GM21423 (cell line): ENCODE results near the gene KERA.
"Not testable (repeated sequence)": the region's sequence is repeated elsewhere in the genome, so short reads cannot be mapped to it uniquely, and the experiment has no call there.

Experiments
- ATAC-seq: cut with Tn5 transposase; IDR thresholded peaks from one replicate; pipeline ENCODE4 v1.9.1; 2021; ENCODE audit warnings: mild to moderate bottlenecking, moderate library complexity; ENCODE audit not compliant: unreplicated experiment

Gene KERA, protein sequence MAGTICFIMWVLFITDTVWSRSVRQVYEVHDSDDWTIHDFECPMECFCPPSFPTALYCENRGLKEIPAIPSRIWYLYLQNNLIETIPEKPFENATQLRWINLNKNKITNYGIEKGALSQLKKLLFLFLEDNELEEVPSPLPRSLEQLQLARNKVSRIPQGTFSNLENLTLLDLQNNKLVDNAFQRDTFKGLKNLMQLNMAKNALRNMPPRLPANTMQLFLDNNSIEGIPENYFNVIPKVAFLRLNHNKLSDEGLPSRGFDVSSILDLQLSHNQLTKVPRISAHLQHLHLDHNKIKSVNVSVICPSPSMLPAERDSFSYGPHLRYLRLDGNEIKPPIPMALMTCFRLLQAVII

GRCh38 chr12:91057368-91058165 lies at the start of gene KERA:
Gene KERA, minus strand, starts transcription at chr12:91058024. Its CDS starts 1,743 bp downstream, at chr12:91056281.
- ATAC-seq: no peak

DNA sequence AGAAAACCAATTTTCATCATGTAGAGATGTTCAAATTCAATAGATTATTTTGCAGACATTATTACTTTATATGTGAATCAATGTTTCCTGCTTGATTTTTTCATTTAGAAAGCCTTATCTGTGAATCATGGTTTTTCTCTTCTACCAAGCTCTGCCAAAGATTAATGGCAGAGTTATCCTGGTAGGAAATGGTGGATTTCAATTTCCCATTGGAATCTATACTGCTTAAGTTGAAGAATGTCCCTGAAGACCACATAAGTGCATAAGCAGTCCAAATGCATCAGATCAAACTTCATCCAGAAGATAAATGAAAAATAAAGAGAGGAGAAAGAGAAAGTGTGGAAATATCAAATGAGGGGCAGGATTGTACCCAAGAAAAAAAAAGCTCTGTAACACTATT lies 48.5 kb upstream of the KERA start:
- ATAC-seq: no peak

DNA sequence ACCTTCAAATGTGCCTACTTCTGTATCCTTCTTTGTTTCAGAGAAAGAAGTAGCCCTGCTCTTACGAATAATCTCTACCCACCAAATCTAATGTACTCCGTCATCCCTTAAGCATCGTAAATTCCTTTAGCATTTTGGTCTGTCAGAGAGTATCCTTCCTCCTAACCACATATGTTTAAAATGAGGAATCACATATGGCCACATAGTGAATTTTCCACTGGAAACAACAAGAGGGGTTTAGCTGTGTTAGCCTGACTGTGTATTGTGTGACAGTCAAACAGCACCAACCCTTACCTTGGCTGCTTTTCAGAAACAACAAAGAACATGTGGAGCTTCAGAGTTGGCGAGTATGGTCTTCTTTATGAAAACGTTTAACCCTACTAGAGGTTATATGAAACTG lies 48.0 kb upstream of the KERA start:
- ATAC-seq: no peak

GRCh38 chr12:91104812-91105466 lies 47.1 kb upstream of the KERA start:
- ATAC-seq: no peak

GRCh38 chr12:91103624-91104023 lies 45.8 kb upstream of the KERA start:
- no peak for ATAC-seq

DNA sequence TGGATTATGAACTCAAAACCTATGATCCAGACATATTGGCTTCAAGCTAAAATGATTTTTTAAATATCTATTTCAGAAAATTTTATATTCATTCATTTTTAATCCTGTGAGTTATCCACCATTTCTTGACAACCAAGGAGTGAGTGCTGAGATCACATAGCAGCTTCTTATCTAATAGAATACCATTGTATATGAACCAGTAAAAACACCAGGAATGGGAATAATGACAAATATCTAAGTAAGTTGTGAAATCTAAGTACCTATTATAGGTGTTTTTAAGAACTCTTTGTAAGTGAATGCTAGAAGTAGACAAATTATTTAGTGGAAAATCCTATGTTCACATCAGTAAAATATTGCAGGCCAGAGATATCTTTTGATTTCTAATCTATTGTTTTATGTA lies 45.3 kb upstream of the KERA start:
- ATAC-seq: no peak

- ATAC-seq: no peak
These were observed 43.1 kb upstream of the KERA start for GRCh38 chr12:91100906-91101305.

GRCh38 chr12:91099836-91100235 lies 42.0 kb upstream of the KERA start:
- ATAC-seq: no peak

DNA sequence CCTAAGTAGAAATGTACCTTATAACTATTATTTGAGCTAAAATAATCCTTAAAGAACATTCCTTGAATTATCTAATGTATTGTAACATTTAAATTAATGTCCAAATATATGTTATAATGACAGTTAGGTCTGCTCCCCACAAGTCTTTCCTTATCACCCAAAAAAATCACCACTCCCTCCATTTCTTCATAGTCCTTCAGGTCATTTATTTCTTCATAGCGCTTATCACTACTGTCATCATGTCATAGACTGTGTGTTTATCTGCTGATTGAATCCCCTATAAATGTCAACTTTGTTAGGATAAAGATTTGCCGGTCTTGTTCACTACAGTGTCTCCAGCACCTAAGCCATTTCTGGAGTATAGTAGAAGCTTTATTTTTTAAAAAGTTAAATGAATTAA lies 41.5 kb upstream of the KERA start:
- ATAC-seq: no peak

- ATAC-seq: no peak
These were observed 41.1 kb upstream of the KERA start for GRCh38 chr12:91098941-91099340.

- ATAC-seq: no peak
These were observed 40.6 kb upstream of the KERA start for GRCh38 chr12:91098461-91098860.

- ATAC-seq: no peak
These were observed 37.1 kb upstream of the KERA start for GRCh38 chr12:91094957-91095356.

DNA sequence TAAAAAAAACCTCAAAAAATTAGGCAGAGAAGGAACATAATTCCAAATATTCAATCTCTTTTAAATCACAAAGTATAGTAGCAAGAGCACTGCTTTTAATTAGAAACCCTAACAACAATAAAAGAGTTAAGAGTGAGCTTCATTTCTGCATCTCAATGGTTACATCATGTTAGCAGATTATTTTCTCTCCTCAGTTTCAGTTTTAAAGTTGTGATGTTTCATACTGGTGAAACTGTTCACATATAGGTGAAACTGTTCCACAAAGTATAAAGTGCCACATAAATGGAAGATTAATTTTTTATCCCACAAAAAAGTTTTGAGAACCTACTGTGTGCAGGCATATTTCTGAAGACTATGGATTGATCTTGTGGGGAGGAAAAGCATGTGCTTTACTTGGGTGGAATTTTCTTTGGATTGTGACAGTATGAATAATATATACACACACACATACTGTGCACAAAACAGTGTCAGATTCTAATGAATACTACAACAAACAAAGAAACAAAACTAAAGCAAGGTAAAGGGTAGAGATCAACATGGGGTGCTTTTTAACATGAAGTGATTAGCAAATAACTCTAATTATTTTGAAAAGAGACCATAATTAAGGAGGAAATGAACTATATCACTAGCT lies 36.3 kb upstream of the KERA start:
- ATAC-seq: no peak

DNA sequence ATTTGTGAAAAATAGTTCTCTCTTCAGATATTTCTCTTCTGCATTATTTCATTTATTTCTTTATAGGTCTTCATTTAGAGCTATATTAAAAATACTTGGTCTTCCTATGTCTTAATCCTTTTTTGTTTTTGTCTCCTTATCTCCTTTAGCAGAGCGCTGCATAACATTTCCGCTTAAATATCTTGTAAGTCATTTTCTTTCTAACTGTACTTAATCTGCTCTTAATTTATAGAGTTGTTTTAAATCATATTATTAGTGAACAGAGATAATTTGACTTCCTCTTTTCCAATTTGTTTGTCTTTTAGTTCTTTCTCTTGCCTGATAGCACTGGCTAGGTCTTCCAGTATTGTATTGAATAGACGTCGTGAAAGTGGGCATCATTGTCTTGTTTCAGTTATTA lies 35.5 kb upstream of the KERA start:
- no peak for ATAC-seq

GRCh38 chr12:91091916-91092715 lies 34.3 kb upstream of the KERA start:
- no peak for ATAC-seq

DNA sequence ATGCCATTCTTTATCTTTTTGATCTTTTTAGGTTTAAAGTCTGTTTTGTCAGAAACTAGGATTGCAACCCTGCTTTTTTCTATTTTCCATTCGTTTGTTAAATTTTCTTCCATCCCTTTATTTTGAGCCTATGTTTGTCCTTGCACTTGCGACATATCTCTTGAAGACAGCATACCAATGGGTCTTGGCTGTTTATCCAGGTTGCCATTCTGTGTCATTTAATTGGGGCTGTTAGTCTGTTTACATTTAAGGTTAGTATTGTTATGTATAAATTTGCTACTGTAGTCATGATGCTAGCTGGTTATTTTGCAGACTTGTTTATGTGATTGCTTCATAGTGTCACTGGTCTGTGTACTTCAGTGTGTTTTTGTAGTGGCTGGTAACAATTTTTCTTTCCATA lies 32.1 kb upstream of the KERA start:
- ATAC-seq: not testable (repeated sequence)

- ATAC-seq: no peak
These were observed 22.2 kb upstream of the KERA start for GRCh38 chr12:91080041-91080440.

- ATAC-seq: no peak
These were observed 20.7 kb upstream of the KERA start for GRCh38 chr12:91078501-91078900.

DNA sequence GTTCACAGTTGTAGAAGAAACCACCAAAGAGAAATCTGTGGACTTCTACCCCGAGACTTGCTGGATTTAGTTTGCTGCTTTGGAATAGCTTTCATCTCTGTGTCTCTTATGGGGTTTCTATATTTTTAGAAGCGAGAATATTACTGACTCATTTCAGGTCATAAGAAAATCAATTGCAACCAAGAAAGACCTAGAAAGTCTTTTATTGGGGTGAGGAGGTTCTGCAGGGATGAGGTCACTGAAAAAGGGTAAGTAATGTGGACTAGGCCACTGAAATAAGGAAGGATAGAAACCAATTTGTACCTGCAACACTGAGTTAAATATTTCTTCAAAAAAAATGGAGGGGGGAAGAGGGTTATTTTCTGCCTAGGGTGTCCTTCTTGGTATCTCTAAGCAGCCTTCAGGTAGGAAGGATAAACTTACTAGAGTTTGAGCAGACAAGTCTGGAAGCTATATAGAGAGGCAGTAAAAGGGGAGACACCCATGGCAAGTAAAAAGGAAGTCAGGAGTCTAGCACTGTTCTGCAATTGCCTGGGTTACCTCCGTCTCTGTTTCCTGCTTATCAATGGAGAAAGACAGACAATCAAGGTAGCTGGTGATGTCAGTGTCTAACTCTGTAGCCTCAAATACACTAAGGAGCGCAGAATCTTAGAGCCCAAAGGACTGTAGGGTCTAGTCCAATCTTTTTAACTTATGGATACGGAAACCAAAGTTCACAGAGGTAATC lies 19.6 kb upstream of the KERA start:
- no peak for ATAC-seq

DNA sequence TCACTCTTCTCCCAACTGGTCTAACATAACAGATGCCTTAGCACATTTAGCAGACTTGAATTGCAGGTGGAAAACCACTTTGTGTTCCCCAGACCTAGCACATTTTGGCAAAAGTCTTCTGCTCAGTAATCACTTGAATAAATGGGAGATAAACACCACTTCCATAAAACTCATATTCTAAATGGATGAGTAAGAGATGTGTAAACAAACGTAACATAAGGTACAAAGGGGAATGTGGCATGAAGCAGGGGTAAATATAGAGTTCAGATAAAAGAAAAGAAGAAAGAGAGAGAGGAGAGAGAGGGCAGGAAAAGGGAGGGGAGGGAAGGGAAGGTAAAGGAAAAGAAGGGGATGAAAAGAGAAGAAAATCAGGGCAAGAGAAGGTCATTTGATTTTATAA lies 17.0 kb upstream of the KERA start:
- ATAC-seq: no peak
